HAP-1 (cell line): Measurements from ENCODE around the gene CYP4F22.
A peak's percentile ranks its signal among the peaks of the same experiment; 100 is the strongest.
"Not testable (repeated sequence)": the region's sequence is repeated elsewhere in the genome, so short reads cannot be mapped to it uniquely, and the experiment has no call there.

ENCODE experiments used
- DNase-seq, 2 experiments: peaks; one replicate each; pipeline ENCODE4 v3.0.0-alpha.2; 2016 to 2020; ENCODE audit warnings: low spot score in 2 of 2
- H3K27me3 ChIP-seq: fragments of 250-450 bp; sonication (Bioruptor Pico); 2 replicates; pipeline ENCODE4 v1.5.1; 2020; ENCODE audit warnings: low read depth, mild to moderate bottlenecking, moderate library complexity
- H3K36me3 ChIP-seq: fragments of 250-450 bp; sonication (Bioruptor Pico); replicated peaks from 2 replicates; pipeline ENCODE4 v1.5.1; 2020; ENCODE audit warnings: mild to moderate bottlenecking
- H3K4me1 ChIP-seq: fragments of 250-450 bp; sonication (Bioruptor Pico); 2 replicates; pipeline ENCODE4 v1.5.1; 2020; ENCODE audit warnings: mild to moderate bottlenecking
- H3K4me3 ChIP-seq: fragments of 250-450 bp; sonication (Bioruptor Pico); 2 replicates; pipeline ENCODE4 v1.5.1; 2020; ENCODE audit warnings: mild to moderate bottlenecking, moderate library complexity
- H3K9me3 ChIP-seq: fragments of 250-450 bp; sonication (Bioruptor Pico); 2 replicates; pipeline ENCODE4 v1.5.1; 2020; ENCODE audit warnings: mild to moderate bottlenecking, moderate library complexity
- in situ Hi-C: fragments of 300-500 bp; cut with MboI; formaldehyde crosslinking; loops from 3 replicates; pipeline ENCODE4 v1.14.3; 2020; ENCODE audit warnings: low sequenced_read_pairs, inconsistent platforms, mixed read lengths

The CYP4F22 gene

DNA sequence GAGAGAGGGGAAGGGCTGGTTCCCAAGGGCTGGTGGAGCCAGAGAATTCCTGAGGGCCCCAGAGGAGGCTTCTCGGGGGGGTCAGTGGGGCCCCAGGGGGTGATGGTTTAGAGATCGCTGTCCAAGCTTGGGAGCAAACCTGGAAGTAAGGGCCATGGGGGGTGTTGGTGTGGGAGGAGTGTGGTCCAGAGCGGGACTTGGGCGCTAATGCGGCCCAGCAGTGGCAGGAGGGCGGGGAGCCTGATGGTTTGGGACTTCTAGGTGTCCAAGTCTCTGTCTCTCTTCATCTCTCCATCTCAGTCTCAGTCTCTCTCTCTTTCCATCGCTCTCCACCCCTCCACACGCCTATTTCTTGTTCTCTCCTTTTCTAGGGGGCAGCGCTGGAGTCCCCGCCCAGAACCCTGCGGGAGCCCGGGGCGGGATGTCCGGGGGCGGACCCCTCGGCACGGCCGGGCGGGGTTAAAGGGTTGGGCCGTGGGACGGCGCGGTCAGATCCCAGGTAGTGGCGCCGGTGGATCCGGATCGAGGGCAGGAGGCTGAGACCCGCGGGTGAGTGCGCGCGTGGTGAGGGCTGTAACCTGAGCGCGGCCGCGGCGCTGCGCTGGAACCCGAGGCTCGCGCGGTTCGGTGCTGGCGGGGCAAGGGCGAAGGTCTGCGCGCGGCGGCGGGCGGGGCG, at the start of gene CYP4F22:
Gene CYP4F22, plus strand, starts transcription at position 491 of the 676 bp plus-strand sequence. CDS start 16,812 bp downstream, outside the sequence.
- peak within 1 kb of the TSS; percentile 15 for H3K4me3 ChIP-seq
- H3K4me1 ChIP-seq, result no peaks in the 10 kb centered on the region
- no peaks in the 10 kb centered on the region for H3K36me3 ChIP-seq
- peaks cover 22% of the 10 kb centered on the region for H3K27me3 ChIP-seq
- DNase-seq, result peak in 1 of 2 experiments; percentile 29
- in situ Hi-C loops, result no loop called here
- H3K9me3 ChIP-seq, result no peaks in the 10 kb centered on the region

DNA sequence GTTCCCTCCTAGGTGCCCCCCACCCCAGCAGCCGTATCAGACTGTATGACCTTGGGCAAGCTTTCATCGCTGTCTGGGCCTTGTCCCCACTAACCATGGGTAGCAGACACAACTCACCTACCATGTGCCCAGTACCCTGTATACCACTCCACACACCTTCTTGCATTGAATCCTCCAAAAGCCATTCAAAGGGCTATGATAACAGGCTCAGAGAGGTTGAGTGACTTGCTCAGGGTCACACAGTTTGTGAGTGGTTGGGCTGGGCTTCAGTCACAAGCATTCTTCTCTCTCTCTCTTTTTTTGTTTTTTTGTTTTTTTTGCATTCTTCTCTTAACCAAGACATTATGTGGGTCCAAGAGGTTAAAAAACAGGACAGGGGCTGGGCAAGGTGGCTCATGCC, 46.6 kb upstream of the CYP4F22 start:
- Histone ChIP-seq H3K4me1 (no peaks in the 10 kb centered on the region), H3K4me3 (no peak overlapping the region), H3K36me3 (no peaks in the 10 kb centered on the region), H3K27me3 (no peaks in the 10 kb centered on the region), H3K9me3 (no peaks in the 10 kb centered on the region)
- in situ Hi-C loops, result no loop called here
- no peak for DNase-seq

DNA sequence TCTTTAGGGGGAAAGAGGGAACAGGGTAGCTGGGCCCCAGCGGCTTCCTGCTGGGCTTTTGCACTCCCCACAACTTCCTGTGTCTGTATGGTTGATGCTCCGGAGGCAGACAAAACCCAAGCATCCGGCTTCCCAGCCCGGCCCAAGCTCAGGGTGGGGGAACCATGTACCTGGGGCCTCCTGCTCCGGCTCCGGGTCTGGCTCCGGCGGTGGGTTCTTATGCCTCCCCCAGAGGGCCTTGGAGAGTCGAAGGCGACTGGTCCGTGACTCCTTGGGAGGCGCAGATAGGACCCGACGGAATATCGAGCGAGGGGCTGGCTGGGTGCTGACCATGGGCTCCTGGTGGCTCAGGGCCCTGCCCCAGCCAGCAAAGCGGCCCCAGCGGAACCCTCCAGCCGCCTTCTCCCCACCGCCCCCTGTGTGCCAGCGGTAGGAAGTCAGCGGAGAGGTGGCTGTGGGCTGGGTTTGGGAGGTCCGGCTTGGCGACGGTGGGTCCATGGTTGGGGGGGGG, 44.4 kb upstream of the CYP4F22 start:
- in situ Hi-C loops, result no loop called here
- no peak for DNase-seq
- Histone ChIP-seq H3K4me1 (no peaks in the 10 kb centered on the region), H3K9me3 (no peaks in the 10 kb centered on the region), H3K36me3 (no peaks in the 10 kb centered on the region), H3K4me3 (no peak overlapping the region), H3K27me3 (no peaks in the 10 kb centered on the region)

- no peaks in the 10 kb centered on the region for H3K27me3 ChIP-seq
- no peak for DNase-seq
- in situ Hi-C loops, result no loop called here
Observed at GRCh38 chr19:15464394-15465385, 43.6 kb upstream of the CYP4F22 start, which contains the start of gene RASAL3. Gene RASAL3 (minus strand): TSS chr19:15464544. CDS start chr19:15464358, 186 bp downstream.

DNA sequence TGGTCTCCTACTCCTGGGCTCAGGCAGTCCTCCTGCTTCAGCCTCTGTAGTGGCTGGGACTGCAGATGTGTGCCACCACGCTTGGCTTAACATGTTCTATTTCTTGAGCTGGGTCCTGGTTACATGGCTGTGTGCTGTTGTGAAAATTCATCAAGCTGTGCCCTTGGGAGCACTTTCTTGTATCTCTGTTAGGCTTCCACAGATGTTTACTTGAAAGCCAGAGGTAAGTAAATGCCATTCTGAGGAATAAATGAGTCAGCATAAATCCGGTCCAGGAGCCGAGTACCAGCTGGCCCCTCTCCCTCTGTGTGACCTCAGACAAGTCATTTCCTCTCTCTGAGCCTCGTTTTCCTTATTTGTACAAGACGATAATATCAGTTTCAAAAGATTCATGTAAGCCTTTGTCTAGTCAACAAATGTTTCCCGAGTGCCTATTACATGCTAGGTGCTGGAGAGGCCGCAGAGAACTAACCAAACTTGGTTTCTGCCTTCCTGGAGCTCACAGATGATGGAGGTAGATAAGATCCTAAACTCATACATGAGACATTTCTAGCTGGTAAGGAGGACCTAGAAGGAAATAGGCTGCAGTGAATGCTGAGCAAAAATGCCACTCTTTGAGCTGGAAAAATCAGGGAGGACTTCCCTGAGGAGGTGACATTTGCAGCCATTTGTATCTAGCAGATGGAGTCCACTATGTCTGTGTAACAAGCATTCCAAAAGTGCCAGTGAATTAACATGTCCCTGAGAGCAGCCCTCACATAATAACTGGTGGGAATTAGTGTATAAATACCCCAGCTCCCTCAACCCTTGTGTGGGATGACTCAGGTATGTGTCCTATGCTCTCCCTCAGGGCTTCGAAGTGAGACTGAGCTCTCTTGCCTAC, 41.2 kb upstream of the CYP4F22 start:
- H3K4me1 ChIP-seq, result no peaks in the 10 kb centered on the region
- no peak for DNase-seq
- in situ Hi-C loops, result no loop called here
- H3K27me3 ChIP-seq, result no peaks in the 10 kb centered on the region
- no peaks in the 10 kb centered on the region for H3K9me3 ChIP-seq
- H3K36me3 ChIP-seq, result no peaks in the 10 kb centered on the region
- H3K4me3 ChIP-seq, result no peak overlapping the region

More at GRCh38 chr19:15464394-15465385, 43.6 kb upstream of the CYP4F22 start, which contains the start of gene RASAL3:
- no peaks in the 10 kb centered on the region for H3K36me3 ChIP-seq
- no peaks in the 10 kb centered on the region for H3K4me1 ChIP-seq
- no peak within 1 kb of the TSS for H3K4me3 ChIP-seq
- no peaks in the 10 kb centered on the region for H3K9me3 ChIP-seq

GRCh38 chr19:15467734-15468214, 40.6 kb upstream of the CYP4F22 start:
- H3K9me3 ChIP-seq, result no peaks in the 10 kb centered on the region; the same call in 1 of the 2 replicates
- H3K4me3 ChIP-seq, result no peak overlapping the region
- in situ Hi-C loops, result no loop called here
- DNase-seq, result no peak
- H3K36me3 ChIP-seq, result no peaks in the 10 kb centered on the region
- no peaks in the 10 kb centered on the region for H3K27me3 ChIP-seq
- H3K4me1 ChIP-seq, result no peaks in the 10 kb centered on the region

GRCh38 chr19:15468675-15469512, 39.4 kb upstream of the CYP4F22 start:
- no peak overlapping the region for H3K4me3 ChIP-seq
- no peaks in the 10 kb centered on the region; the same call in 1 of the 2 replicates for H3K9me3 ChIP-seq
- H3K36me3 ChIP-seq, result no peaks in the 10 kb centered on the region
- H3K4me1 ChIP-seq, result no peaks in the 10 kb centered on the region; the same call in 1 of the 2 replicates
- no peaks in the 10 kb centered on the region for H3K27me3 ChIP-seq
- in situ Hi-C loops, result no loop called here
- no peak for DNase-seq

DNA sequence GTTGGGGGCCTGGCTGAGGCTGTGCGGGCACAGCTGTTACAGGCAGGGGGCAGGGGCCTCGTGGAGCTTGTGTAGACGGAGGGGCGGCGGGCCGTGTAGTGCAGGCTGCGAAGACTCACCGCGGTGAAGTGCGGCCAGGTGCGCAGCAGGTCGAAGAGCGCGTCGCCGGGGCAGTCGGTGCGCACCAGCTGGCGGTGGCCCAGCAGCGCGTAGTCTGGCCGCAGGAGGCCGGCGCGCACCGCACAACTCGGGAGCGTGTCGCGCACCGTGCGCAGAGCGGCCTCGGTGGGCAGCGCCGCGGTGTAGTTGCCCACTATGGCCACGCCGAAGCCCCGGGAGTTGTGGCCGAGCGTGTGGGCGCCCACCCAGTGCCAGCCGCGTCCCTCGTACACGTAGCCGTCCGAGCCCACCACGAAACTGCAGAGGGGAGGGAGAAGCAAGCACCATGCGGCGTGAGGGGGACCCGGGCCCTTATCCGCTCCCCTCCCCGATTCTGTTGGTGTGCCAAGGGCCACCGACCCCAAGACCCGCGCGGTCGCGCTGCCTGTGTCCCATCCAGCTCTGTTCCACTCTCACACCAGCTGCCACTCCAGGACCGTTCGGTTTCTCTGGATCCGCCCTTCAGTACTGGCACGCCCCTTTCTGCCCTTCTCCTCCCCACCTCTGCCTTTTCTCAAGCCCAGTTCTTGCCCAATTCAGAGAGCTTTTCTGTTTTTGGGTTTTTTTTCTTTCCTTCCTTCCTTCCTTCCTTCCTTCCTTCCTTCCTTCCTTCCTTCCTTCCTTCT, 38.6 kb upstream of the CYP4F22 start:
- DNase-seq, result no peak
- Histone ChIP-seq H3K4me1 (no peaks in the 10 kb centered on the region; the same call in 1 of the 2 replicates), H3K4me3 (no peak overlapping the region), H3K36me3 (no peaks in the 10 kb centered on the region), H3K27me3 (no peaks in the 10 kb centered on the region), H3K9me3 (no peaks in the 10 kb centered on the region; the same call in 1 of the 2 replicates)
- in situ Hi-C loops, result no loop called here

- in situ Hi-C loops, result no loop called here
- Histone ChIP-seq H3K9me3 (no peaks in the 10 kb centered on the region; the same call in 1 of the 2 replicates), H3K36me3 (no peaks in the 10 kb centered on the region), H3K4me1 (no peaks in the 10 kb centered on the region; the same call in 1 of the 2 replicates), H3K27me3 (no peaks in the 10 kb centered on the region), H3K4me3 (no peak overlapping the region)
- no peak for DNase-seq
Observed at GRCh38 chr19:15471639-15472101, 36.7 kb upstream of the CYP4F22 start.

GRCh38 chr19:15473821-15474220, 34.5 kb upstream of the CYP4F22 start:
- H3K9me3 ChIP-seq, H3K27me3 ChIP-seq, DNase-seq, H3K4me3 ChIP-seq, in situ Hi-C loops, H3K4me1 ChIP-seq, H3K36me3 ChIP-seq: not testable (repeated sequence)

DNA sequence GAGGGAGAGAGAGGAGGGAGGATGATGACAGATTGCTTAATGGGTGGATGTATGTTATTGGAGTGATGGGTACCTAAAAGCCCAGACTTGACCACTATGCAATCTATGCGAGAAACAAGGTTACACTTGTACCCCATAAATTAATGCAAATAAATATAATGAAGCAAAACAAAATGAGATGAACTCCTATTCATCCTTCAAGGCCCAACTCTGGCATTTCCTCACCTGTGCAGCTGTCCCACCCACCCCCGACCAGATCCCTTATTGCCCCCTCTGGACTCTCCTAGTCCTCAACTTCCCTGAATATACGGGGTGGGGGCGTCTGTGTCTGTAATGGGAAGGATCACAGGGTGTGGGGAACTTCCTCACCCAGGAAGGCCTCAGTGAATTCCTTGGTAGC, 33.2 kb upstream of the CYP4F22 start:
- no peaks in the 10 kb centered on the region for H3K27me3 ChIP-seq
- no peaks in the 10 kb centered on the region; the same call in 1 of the 2 replicates for H3K4me1 ChIP-seq
- no peaks in the 10 kb centered on the region for H3K36me3 ChIP-seq
- in situ Hi-C loops, result no loop called here
- no peak overlapping the region for H3K4me3 ChIP-seq
- H3K9me3 ChIP-seq, result no peaks in the 10 kb centered on the region; the same call in 1 of the 2 replicates
- no peak for DNase-seq
